Renal cortex interstitium (tissue), 11 donors: Measurements from ENCODE around the gene RUVBL1. TPM values are rescaled to one million over a fixed set of nuclear protein-coding genes. Genes with fewer than 3 reads are reported as not detected.

Experiments used
- DNase-seq, 11 donors: peaks; one replicate each; pipeline ENCODE4 v3.0.0-alpha.2; 2013; ENCODE audit warnings: low read depth in 9 of 11, low spot score in 4 of 11; ENCODE audit errors: extremely low read depth in 1 of 11
- polyA plus RNA-seq, 3 donors: library from polyadenylated mRNA; unstranded; fragments of 120-200 nt; gene quantifications; one replicate each; pipeline ENCODE4 v1.2.1, GENCODE V29; 2013; ENCODE audit not compliant: insufficient read length in 3 of 3

RUVBL1 gene
- polyA plus RNA-seq, 3 donors: 64.9 to 72.3 (median 70.9) TPM

- no peak for DNase-seq
Observed at GRCh38 chr3:128100161-128100560, 23.5 kb downstream of the RUVBL1 start.

- DNase-seq: no peak
Observed at GRCh38 chr3:128098234-128098633, 25.4 kb downstream of the RUVBL1 start.

- DNase-seq: peak in 5 of 11 donors; percentile 44 to 61 (median 51)
Observed at GRCh38 chr3:128095222-128095703, 28.3 kb downstream of the RUVBL1 start.

GRCh38 chr3:128094295-128095151 is 29.1 kb downstream of the RUVBL1 start:
- DNase-seq: no peak

GRCh38 chr3:128091586-128091985 is 32.0 kb downstream of the RUVBL1 start:
- no peak for DNase-seq

GRCh38 chr3:128089135-128089534 is 34.5 kb downstream of the RUVBL1 start:
- no peak for DNase-seq

- DNase-seq: no peak
Observed at GRCh38 chr3:128084675-128085021, 39.0 kb downstream of the RUVBL1 start.

- DNase-seq: no peak
Observed at GRCh38 chr3:128083980-128084674, 39.5 kb downstream of the RUVBL1 start.

GRCh38 chr3:128083396-128083795 is 40.2 kb downstream of the RUVBL1 start:
- DNase-seq: no peak

GRCh38 chr3:128082546-128082945 is 41.1 kb downstream of the RUVBL1 start:
- DNase-seq: no peak

- no peak for DNase-seq
Observed at GRCh38 chr3:128081846-128082245, 41.8 kb downstream of the RUVBL1 start.

- DNase-seq: no peak
Observed at GRCh38 chr3:128081226-128081625, 42.4 kb downstream of the RUVBL1 start.

GRCh38 chr3:128080323-128081080 is 43.1 kb downstream of the RUVBL1 start:
- DNase-seq: no peak

GRCh38 chr3:128079823-128080222 is 43.8 kb downstream of the RUVBL1 start:
- no peak for DNase-seq

GRCh38 chr3:128078875-128079274 is 44.7 kb downstream of the RUVBL1 start:
- DNase-seq: no peak

GRCh38 chr3:128078322-128078721 is 45.3 kb downstream of the RUVBL1 start:
- DNase-seq: no peak

GRCh38 chr3:128077665-128078064 is 45.9 kb downstream of the RUVBL1 start:
- DNase-seq: no peak

- DNase-seq: no peak
Observed at GRCh38 chr3:128077202-128077624, 46.4 kb downstream of the RUVBL1 start.

- peak in 1 of 11 donors; percentile 5 for DNase-seq
Observed at GRCh38 chr3:128076483-128077201, 47.0 kb downstream of the RUVBL1 start.
